OCI-LY7 (cell line): Measurements from ENCODE around the gene RNF152. TPM values are rescaled to one million over a fixed set of nuclear protein-coding genes. Genes with fewer than 3 reads are reported as not detected.

Source experiments
- BruUV-seq: library from RNA; stranded (reverse); fragments of 400-500 nt; replicated peaks from 2 replicates; lab custom pipeline; 2021; lab: Mats Ljungman, UMichigan
- CTCF ChIA-PET: fragments of 300-600 bp; sonication (Branson Sonifier 250); formaldehyde crosslinking; loops from one replicate; lab custom pipeline; 2022; ENCODE audit warnings: antibody characterized with exemption; ENCODE audit not compliant: unreplicated experiment; lab: Charles Lee
- POLR2A ChIA-PET: fragments of 300-600 bp; sonication (Branson Sonifier 250); formaldehyde crosslinking; loops from one replicate; lab custom pipeline; 2022; ENCODE audit warnings: antibody characterized with exemption; lab: Charles Lee
- DNase-seq: peaks from one replicate; pipeline ENCODE4 v3.0.0-alpha.2; 2015; ENCODE audit warnings: low spot score
- H2AFZ ChIP-seq: fragments of 200-600 bp; sonication (generic), shearing (Covaris generic); 2 replicates; pipeline ENCODE4 v1.6.1; 2014; ENCODE audit warnings: mild to moderate bottlenecking, antibody characterized with exemption, low read length, moderate library complexity
- H3K27ac ChIP-seq: fragments of 200-600 bp; sonication (generic); 2 replicates; pipeline ENCODE4 v1.5.1; 2014; ENCODE audit warnings: mixed run types, low read depth, mild to moderate bottlenecking, moderate library complexity, low read length, inconsistent platforms; ENCODE audit not compliant: poor library complexity, severe bottlenecking
- H3K36me3 ChIP-seq: fragments of 200-600 bp; sonication (generic); 2 replicates; pipeline ENCODE4 v1.6.1; 2014; ENCODE audit warnings: mild to moderate bottlenecking, antibody characterized with exemption, low read length, moderate library complexity, mixed read lengths; ENCODE audit not compliant: insufficient read depth
- H3K4me1 ChIP-seq: fragments of 200-600 bp; sonication (generic); 2 replicates; pipeline ENCODE4 v1.5.1; 2014; ENCODE audit warnings: mild to moderate bottlenecking, low read length; ENCODE audit not compliant: insufficient read depth, poor library complexity, severe bottlenecking
- H3K4me2 ChIP-seq: fragments of 200-600 bp; sonication (generic); 2 replicates; pipeline ENCODE4 v1.6.1; 2014; ENCODE audit warnings: mild to moderate bottlenecking, low read length
- H3K4me3 ChIP-seq: fragments of 200-600 bp; sonication (generic); 2 replicates; pipeline ENCODE4 v1.5.1; 2014; ENCODE audit warnings: mild to moderate bottlenecking, low read depth, low read length; ENCODE audit not compliant: poor library complexity, severe bottlenecking
- H3K79me2 ChIP-seq: fragments of 200-600 bp; sonication (generic); 2 replicates; pipeline ENCODE4 v1.6.1; 2016; ENCODE audit warnings: low read depth, mild to moderate bottlenecking, low read length, moderate library complexity, mixed read lengths; ENCODE audit not compliant: insufficient read depth
- H3K9me2 ChIP-seq: fragments of 200-600 bp; sonication (generic); 2 replicates; pipeline ENCODE4 v1.6.1; 2016; ENCODE audit warnings: mild to moderate bottlenecking, low read length, mixed read lengths; ENCODE audit not compliant: insufficient read depth
- H3K9me3 ChIP-seq: fragments of 200-600 bp; sonication (generic); 2 replicates; pipeline ENCODE4 v1.6.1; 2014; ENCODE audit warnings: mild to moderate bottlenecking, mixed run types, low read length, mixed read lengths
- H4K20me1 ChIP-seq: fragments of 200-600 bp; sonication (generic); 2 replicates; pipeline ENCODE4 v1.6.1; 2014; ENCODE audit warnings: mild to moderate bottlenecking, antibody characterized with exemption, low read length, moderate library complexity, mixed read lengths; ENCODE audit not compliant: insufficient read depth
- CTCF ChIP-seq: fragments of 200-600 bp; sonication (generic); conservative IDR thresholded peaks from 2 replicates; pipeline ENCODE4 v1.5.1; 2014; ENCODE audit warnings: mild to moderate bottlenecking, antibody characterized with exemption, low read length, moderate library complexity, mixed read lengths
- EZH2phosphoT487 ChIP-seq: fragments of 200-600 bp; sonication (generic); IDR thresholded peaks from 2 replicates; pipeline ENCODE4 v1.6.1; 2018; ENCODE audit warnings: low read depth, borderline replicate concordance, mild to moderate bottlenecking, mixed run types, antibody characterized with exemption, low read length, moderate library complexity, mixed read lengths
- intact Hi-C: fragments of 100-400 bp; cut with micrococcal nuclease; formaldehyde crosslinking; loops from one replicate; pipeline ENCODE4 v1.10.0; 2022; ENCODE audit not compliant: unreplicated experiment
- total RNA-seq, 2 experiments: library from RNA; depleted of rRNA in 1 of 2; stranded (reverse); fragments of >200 nt in 1 of 2; shearing (Covaris generic) in 1 of 2; gene quantifications; 2 replicates each; pipeline ENCODE4 v1.2.3, GENCODE V29; 2014 to 2022

RNF152 gene
- total RNA-seq, 2 experiments from 2014 or later, result not detected

GRCh38 chr18:61900504-61901281, 7.9 kb upstream of the RNF152 start:
- TF ChIP-seq CTCF (no peak), EZH2phosphoT487 (no peak)
- no peaks in the 10 kb centered on the region for H3K9me2 ChIP-seq
- intact Hi-C loops, result loop anchor here (10.0 kb wide), 1 partner anchor 266 kb away; no protein-coding TSS in a partner anchor
- H3K79me2 ChIP-seq, result no peaks in the 10 kb centered on the region
- no peaks in the 10 kb centered on the region for H3K4me1 ChIP-seq
- no peak overlapping the region for H3K4me3 ChIP-seq
- H3K27ac ChIP-seq, result no peak overlapping the region
- no peaks in the 10 kb centered on the region for H4K20me1 ChIP-seq
- POLR2A ChIA-PET, result no interaction called here
- no peak overlapping the region for H2AFZ ChIP-seq
- no peaks in the 10 kb centered on the region for H3K9me3 ChIP-seq
- no TSS peak for BruUV-seq
- H3K36me3 ChIP-seq, result no peaks in the 10 kb centered on the region
- DNase-seq, result no peak
- H3K4me2 ChIP-seq, result no peak overlapping the region
- CTCF ChIA-PET, result no interaction called here

GRCh38 chr18:61898640-61899101, 5.9 kb upstream of the RNF152 start:
- no peak overlapping the region for H3K4me2 ChIP-seq
- H3K79me2 ChIP-seq, result no peaks in the 10 kb centered on the region
- H3K27ac ChIP-seq, result no peak overlapping the region
- intact Hi-C loops, result no loop called here
- H2AFZ ChIP-seq, result no peak overlapping the region
- H3K36me3 ChIP-seq, result no peaks in the 10 kb centered on the region
- H3K4me1 ChIP-seq, result no peaks in the 10 kb centered on the region
- H3K4me3 ChIP-seq, result no peak overlapping the region
- H3K9me2 ChIP-seq, result no peaks in the 10 kb centered on the region
- CTCF ChIA-PET, result no interaction called here
- H3K9me3 ChIP-seq, result no peaks in the 10 kb centered on the region
- BruUV-seq, result no TSS peak
- TF ChIP-seq EZH2phosphoT487 (no peak), CTCF (no peak)
- POLR2A ChIA-PET, result no interaction called here
- no peak for DNase-seq
- H4K20me1 ChIP-seq, result no peaks in the 10 kb centered on the region

GRCh38 chr18:61896757-61897156, 4.0 kb upstream of the RNF152 start:
- intact Hi-C loops, result no loop called here
- Histone ChIP-seq H3K79me2 (no peaks in the 10 kb centered on the region), H2AFZ (no peak overlapping the region), H3K4me1 (no peaks in the 10 kb centered on the region), H3K9me3 (no peaks in the 10 kb centered on the region), H3K27ac (no peak overlapping the region), H3K9me2 (no peaks in the 10 kb centered on the region), H3K4me3 (no peak overlapping the region), H3K36me3 (no peaks in the 10 kb centered on the region), H3K4me2 (no peak overlapping the region), H4K20me1 (no peaks in the 10 kb centered on the region)
- no peak for DNase-seq
- TF ChIP-seq EZH2phosphoT487 (no peak), CTCF (no peak)
- ChIA-PET POLR2A (no interaction called here), CTCF (no interaction called here)
- BruUV-seq, result no TSS peak
